ENCODE data around the gene PROKR2.

DNA sequence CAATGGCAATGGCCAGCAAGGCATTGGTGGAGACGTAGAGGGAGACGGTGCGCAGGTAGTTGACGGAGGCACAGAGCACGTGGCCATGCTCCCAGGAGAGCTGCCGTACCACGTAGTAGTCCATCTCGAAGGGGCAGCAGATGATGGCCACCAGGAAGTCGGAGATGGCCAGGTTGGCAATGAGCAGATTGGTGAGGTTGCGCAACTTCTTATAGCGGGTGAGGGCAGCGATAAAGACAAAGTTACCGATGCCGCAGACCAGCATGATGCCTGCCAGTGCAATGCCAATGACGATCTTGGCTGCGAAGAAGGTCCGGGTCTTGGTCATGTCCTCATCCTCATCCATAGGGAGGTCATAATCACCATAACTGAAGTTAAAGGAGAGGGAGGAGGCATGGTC, 2.8 kb downstream of the PROKR2 start:
- TF ChIP-seq, protein P1, sequence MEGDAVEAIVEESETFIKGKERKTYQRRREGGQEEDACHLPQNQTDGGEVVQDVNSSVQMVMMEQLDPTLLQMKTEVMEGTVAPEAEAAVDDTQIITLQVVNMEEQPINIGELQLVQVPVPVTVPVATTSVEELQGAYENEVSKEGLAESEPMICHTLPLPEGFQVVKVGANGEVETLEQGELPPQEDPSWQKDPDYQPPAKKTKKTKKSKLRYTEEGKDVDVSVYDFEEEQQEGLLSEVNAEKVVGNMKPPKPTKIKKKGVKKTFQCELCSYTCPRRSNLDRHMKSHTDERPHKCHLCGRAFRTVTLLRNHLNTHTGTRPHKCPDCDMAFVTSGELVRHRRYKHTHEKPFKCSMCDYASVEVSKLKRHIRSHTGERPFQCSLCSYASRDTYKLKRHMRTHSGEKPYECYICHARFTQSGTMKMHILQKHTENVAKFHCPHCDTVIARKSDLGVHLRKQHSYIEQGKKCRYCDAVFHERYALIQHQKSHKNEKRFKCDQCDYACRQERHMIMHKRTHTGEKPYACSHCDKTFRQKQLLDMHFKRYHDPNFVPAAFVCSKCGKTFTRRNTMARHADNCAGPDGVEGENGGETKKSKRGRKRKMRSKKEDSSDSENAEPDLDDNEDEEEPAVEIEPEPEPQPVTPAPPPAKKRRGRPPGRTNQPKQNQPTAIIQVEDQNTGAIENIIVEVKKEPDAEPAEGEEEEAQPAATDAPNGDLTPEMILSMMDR (IDR thresholded peaks at IDR 0.05; ENCODE audit: low read depth, low read length, missing input control) = no peak
- TF ChIP-seq, protein P2, sequence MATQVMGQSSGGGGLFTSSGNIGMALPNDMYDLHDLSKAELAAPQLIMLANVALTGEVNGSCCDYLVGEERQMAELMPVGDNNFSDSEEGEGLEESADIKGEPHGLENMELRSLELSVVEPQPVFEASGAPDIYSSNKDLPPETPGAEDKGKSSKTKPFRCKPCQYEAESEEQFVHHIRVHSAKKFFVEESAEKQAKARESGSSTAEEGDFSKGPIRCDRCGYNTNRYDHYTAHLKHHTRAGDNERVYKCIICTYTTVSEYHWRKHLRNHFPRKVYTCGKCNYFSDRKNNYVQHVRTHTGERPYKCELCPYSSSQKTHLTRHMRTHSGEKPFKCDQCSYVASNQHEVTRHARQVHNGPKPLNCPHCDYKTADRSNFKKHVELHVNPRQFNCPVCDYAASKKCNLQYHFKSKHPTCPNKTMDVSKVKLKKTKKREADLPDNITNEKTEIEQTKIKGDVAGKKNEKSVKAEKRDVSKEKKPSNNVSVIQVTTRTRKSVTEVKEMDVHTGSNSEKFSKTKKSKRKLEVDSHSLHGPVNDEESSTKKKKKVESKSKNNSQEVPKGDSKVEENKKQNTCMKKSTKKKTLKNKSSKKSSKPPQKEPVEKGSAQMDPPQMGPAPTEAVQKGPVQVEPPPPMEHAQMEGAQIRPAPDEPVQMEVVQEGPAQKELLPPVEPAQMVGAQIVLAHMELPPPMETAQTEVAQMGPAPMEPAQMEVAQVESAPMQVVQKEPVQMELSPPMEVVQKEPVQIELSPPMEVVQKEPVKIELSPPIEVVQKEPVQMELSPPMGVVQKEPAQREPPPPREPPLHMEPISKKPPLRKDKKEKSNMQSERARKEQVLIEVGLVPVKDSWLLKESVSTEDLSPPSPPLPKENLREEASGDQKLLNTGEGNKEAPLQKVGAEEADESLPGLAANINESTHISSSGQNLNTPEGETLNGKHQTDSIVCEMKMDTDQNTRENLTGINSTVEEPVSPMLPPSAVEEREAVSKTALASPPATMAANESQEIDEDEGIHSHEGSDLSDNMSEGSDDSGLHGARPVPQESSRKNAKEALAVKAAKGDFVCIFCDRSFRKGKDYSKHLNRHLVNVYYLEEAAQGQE (IDR thresholded peaks at IDR 0.05) = no peak

Measured in liver (tissue), 2 donors.